HG03060 (cell line): Measurements from ENCODE around the gene MTMR11.
"Not testable (repeated sequence)": the region's sequence is repeated elsewhere in the genome, so short reads cannot be mapped to it uniquely, and the experiment has no call there.

Source experiments
- ATAC-seq: cut with Tn5 transposase; IDR thresholded peaks from one replicate; pipeline ENCODE4 v1.9.1; 2021; ENCODE audit warnings: low read depth, moderate number of reproducible peaks; ENCODE audit not compliant: unreplicated experiment

The MTMR11 gene

DNA sequence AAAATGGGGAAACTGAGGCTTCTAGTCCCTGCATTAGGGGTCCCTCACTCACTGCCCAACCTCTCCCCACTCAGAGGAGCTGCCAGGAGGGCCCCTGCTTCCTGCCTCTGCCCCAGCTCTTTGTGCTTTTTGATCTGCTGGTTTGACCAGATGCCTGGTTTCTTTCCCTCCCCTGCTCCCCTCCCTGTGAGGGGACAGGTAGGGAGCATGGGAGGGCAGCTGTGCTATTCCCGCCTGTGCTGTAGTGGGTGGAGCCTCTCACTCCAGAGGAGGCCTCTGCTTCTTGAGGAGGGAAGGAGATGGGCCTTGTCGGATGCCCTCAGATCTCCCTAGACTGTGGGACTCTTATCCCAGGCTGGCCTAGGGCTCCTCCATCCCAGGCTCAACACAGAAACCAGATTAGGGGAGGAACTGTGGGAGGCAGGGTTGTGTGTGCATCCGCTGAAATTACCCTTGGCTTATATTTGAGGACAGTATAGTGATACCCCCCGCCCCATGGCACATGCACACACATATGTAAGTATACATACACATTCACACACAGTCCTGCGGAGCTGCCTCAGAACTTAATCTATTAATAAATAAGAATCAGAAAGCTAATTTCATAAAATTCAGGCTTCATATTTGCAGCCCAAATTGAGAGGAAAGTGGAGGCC is 32.7 kb downstream of the MTMR11 start:
- ATAC-seq: no peak

DNA sequence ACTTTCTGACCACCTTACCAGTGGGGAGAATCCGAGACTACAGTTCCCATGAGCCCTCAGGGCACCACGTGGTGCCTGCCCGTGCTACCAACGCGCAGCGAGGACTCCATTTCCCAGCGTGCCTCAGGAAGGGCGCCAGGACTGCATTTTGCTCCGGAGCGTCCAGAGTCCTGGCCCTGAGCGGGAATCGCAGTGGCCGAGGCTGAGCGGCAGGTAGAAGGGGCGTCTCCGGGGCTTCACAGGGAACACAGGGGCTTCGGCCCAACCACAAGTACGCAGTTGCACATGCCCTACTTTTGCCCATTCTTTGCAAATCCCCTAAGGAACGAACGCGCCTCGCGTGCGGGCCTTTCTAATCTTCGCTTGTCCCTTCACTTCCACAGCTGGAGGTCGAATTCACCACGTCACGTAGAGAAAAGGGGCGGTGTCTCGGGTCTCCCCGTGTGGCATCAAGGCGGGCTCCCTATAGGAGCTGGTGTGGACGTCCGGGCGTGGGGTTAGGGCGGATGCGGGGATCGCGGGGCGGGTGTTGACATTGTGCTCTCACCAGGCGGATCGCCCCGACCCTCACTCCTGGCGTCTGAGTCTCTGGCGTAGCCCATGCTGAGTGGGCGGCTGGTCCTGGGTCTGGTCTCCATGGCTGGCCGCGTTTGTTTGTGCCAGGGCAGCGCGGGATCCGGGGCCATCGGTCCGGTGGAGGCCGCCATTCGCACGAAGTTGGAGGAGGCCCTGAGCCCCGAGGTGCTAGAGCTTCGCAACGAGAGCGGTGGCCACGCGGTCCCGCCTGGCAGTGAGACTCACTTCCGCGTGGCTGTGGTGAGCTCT is 37.0 kb downstream of the MTMR11 start, which contains the start of gene BOLA1:
Gene BOLA1, plus strand, starts transcription at position 109 of the 825 bp plus-strand sequence. Its CDS starts 492 bp downstream, at position 601.
- ATAC-seq: no peak

DNA sequence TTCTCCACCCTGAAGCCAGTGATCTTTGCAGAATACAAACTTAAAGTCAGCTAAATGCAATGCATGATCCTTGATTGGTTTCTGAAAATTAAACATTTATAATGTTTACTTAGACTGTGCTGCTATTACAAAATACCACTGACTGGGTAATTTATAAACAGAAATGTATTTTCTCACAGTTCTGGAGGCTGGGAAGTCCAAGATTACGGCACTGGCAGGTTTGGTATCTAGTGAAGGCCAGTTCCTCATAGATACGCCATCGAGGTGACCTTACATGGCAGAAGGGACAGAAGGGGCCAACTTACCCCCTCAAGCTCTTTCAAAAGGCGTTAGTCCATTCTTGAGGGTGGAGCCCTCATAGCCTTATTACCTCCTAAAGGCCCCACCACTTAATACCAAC is 40.1 kb downstream of the MTMR11 start:
- ATAC-seq: no peak

DNA sequence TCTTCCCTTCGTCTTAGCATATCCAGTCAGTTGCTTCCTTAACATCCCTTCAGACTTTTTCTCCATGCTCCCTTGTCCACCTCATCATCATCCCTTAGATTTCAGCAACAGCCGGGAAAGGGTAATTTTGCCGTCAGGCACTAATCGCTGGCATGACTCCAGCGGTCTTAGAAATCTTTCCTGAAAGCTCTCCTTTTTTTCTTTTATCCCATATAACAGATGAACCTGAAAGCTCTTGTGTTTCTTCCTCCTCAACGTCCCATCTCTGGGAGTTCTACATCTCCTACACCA is 47.7 kb downstream of the MTMR11 start:
- no peak for ATAC-seq

DNA sequence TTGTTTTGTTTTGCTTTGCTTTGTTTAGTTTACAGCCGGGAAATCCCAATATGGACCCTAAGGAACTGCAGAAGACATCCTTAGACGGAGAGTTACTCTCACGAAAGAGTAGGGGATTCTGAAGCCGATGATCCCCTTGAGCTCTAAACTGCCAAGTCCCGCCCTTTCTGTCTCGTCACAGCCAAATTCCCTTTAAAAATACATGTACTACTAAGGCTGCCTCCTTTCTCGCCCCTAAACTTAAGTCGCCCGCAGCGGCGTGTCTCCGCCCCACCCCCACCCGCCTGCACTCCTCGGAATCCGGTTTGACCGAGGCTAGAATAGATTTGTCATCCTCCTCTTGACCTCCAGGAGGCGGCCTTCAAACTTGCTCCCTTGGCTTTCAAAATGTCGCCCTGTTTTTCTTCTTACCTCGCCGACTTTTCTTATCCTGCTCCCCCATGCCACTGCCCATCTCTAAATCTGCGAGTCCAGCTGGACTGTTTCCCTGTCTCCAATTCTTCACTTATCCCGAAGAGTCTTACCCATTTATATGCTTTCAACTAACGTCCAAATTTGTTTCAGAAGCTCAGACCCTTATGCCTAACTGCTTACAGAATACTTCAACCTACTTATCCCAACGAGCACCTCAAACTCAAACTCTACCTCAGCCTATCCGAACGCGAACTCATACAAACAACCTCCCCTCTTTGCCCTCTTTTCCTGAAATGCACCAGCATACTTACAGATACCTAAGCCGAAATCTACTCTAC is 48.3 kb downstream of the MTMR11 start:
- ATAC-seq: peak; percentile 6

DNA sequence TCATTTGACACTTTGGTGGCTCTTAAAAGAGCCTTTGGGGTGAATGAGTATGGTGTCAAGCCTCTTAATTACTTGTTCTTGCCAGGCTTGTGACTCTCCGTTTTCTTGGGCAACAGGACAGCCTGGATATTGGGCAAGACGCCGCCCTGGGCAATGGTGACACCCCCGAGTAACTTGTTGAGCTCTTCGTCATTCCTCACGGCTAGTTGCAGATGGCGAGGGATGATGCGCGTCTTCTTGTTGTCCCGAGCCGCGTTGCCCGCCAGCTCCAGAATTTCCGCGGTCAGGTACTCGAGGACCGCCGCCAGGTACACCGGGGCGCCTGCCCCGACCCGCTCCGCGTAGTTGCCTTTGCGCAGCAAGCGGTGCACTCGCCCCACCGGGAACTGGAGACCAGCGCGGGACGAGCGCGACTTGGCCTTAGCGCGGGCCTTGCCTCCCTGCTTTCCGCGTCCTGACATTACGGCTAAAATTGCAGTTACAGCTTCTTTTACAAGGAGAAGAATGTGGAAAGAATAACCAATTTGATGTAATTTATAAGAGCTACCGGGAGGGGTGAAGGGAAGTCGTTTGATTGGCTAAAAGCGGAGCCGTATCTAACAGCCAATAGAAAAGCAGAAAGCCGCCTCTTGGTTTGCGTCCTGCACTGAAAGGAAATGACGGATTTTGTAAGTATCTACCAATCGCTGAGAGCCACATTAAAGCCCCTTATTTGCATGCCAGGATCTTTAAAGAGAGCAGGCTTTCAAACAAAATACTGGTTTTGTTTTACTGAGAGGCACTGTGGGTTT is 49.0 kb downstream of the MTMR11 start:
- peak; percentile 28 for ATAC-seq

DNA sequence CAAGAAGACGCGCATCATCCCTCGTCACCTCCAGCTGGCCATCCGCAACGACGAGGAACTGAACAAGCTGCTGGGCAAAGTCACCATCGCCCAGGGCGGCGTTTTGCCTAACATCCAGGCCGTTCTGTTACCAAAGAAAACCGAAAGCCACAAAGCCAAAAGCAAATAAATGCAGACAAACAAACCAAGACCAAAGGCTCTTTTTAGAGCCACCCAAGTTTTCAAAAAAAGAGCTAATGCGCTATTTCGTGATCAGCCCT is 49.6 kb downstream of the MTMR11 start:
- ATAC-seq: not testable (repeated sequence)

DNA sequence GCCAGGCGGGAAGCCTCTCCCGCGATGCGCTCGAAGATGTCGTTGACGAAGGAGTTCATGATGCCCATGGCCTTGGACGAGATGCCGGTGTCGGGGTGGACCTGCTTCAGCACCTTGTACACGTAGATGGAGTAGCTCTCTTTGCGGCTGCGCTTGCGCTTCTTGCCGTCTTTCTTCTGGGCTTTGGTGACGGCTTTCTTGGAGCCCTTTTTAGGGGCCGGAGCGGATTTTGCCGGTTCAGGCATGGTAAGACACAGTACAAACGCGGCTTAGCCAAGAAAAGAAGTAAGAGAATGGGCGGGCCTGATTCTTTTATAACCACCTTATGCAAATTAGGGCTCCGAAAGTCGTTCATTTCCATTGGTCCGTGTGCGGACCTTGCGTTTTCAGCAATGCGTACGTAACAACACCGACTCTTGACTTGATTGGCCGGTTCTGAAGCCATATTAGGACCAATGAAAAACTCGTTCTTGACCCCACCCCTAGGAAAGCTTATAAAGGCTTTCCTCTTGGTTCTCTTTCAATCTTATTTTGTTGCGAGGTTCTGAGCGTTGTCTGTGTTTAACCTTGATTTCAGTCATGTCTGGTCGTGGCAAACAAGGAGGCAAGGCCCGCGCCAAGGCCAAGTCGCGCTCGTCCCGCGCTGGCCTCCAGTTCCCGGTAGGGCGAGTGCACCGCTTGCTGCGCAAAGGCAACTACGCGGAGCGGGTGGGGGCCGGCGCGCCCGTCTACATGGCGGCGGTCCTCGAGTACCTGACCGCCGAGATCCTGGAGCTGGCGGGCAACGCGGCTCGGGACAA is 50.1 kb downstream of the MTMR11 start:
- ATAC-seq: peak; percentile 54

DNA sequence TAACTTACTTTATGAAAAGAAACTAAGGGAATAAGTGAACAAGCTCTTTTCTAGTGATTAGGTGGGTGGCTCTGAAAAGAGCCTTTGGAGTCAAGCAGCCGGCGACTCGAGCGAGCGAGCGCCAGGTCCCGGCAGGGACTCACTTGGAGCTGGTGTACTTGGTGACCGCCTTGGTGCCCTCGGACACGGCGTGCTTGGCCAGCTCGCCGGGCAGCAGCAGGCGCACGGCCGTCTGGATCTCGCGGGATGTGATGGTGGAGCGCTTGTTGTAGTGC is 50.6 kb downstream of the MTMR11 start:
- ATAC-seq: not testable (repeated sequence)

DNA sequence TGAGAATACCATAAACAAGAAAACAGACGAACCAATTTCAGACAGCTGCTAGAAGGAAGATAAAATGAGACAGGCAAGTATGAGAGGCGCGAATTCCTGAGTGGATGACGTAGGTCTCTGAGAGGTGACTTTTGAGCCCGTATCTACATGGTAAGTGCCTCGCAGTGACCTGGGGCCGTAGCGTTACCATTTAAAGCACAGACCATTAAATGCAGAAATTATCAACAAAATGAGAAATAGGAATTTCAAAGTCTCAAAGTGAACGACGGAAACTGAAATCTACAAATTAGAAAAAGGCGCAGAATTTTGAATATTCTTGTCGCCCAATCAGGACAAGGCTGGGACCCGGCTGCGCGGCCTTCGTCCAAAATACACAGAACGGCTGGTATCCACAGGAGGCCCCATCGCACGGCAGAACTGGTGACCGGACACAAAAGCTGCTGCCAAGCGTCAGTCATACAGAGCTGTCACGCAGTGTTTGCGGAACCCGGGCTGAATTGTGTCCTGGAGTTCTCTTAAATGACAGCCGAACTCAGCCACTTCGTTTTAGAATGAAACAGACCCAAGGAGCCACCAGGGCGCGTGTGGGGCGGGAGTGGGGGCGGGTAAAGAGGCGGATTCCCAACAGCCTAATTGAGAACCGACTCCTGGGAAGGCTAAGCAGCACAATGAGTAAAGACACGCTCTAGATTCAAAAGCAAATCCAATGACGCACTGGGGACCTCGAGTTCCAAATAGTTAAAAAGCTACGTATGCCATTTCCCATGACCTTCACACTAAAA is 51.1 kb downstream of the MTMR11 start:
- ATAC-seq: no peak

DNA sequence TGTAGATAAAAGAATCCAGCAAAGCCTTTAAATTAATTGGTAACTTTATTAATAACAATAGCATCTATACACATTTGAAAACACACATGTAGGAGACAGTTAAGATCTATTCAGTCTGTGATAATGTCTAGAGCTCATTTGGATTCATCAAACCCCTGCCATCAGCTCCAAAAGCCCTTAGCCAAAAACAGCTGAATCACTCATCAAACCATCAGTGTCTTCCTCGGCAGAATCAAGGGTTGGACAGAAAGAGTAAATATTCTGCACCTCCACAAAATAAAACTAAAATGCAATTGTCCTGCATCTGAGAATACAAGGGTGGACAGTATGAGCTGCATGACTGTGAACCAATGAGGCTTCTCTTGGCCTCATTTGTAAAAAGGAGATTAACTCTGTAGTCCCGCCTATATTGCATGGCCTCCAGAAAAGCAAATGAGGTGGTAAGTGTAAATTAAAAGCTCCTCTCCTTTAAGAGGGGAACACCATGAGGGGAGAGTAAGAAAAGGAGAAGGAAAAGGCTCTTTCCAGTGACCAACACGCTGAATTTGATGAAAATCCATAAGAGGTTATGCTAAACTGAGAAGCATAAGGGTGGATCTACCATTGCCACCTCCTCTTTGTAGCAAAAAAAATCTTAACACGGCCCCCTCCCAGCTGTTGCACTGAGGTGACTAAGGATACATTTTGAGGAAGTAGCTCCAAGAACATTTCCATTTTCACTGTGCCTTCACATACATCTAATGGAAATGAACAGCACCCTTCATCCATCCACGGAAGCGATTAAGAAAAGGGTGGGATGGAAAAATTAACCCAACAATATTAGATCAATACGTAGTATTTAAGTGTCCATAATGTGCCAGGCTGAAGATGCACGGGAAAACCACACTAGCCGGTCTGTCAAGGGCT is 52.0 kb downstream of the MTMR11 start:
- no peak for ATAC-seq

DNA sequence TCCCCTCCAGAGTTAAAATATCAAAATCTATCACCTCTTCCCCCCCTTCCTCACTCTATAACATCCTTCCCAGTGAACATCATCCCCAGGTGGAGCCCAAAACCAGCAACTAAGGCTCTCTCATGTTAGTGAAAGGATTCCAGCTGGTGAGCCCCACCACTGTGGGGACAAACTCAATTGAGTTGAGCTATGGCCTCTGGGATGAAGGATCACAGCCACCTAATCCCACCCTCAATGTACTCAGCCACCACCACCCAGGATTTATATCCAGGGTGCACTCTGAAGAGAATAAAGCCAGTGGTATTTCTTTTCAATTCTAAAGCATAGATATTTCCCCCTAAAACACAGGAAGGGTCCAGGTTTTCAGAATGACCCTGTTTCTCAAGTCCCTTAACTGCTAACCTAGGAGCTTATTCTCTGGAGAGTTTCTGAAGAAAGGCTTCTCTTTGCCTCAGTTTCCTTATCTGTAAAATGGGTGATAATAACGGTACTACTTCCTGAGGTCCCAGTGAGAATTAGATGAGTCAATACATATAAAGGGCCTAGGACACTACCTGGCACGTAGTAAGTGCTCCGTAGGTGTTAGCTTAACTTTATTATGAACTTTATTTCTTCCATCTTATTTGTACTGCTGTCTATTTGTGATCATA is 53.0 kb downstream of the MTMR11 start:
- ATAC-seq: no peak

DNA sequence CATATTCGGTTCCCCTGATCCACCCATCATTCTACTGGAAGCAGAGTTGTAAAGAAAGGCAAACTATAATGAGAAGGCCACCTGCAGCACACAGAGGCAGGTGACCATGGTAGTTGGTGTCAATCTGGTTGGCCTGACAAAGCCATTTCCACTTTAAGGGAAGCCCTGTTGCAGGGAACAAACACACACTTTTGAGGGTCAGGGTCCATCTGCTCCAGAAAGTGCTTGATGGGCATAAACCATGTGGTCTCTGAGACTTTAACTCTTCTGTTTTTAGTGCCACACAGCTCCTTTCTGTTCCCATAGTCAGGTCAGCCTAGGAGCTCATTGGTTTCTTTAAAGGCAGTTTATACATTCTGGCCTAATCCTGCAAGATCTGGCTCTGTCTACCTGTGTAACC is 54.8 kb downstream of the MTMR11 start:
- no peak for ATAC-seq

DNA sequence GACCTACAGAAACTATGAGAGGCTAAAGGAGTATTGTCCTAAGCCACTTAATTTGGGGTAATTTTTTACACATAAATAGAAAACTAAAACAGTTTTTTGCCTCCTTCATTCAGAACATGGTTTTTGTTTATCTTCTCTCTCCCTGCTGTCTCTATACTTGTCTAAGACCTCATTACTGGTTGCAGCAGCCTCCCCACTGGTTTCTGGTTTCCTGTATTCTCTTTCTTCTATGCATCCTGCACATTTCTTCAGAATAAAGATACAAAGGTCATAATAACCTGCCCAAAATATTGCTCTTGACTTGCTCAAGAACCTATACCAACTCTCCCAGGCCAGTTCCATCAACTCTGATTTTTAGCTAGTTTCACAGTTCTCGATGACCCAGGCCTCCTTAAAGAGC is 57.1 kb downstream of the MTMR11 start:
- no peak for ATAC-seq
